ENCODE measurements around the gene KCNK1. TPM values are rescaled to one million over a fixed set of nuclear protein-coding genes. Genes with fewer than 3 reads are reported as not detected.

Gene KCNK1
- total and polyA plus RNA-seq, 2 of the 8 experiments (the other 6 are each of a cell fraction or from before 2014, with no cell fraction given): 11.9 to 16.5 TPM

DNA sequence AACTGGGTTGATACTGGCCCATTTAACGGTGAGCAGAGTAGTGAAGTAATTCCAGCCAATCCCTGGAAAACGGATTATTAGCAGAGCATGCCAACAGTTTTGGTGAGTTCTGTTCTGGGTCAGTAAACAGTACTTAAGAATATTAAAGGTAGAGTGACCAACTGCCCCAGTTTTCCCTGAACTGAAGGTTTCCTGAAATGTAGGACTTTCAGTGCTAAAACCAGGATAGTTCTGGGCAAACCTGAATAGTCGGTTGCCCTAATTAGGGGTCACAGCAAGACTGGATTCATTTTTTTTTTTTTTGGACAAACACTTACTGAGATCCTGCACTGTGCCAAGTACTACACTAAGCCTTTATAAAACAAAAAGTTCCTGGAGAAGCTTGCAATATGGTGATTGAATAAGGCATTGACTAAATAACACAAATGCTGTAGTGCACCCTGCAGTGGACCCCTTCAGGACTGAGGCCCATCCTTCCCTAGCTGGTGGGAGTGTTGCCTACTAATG, 75.9 kb downstream of the KCNK1 start (continued):
- TF ChIP-seq SIN3A (conservative IDR thresholded peaks at IDR 0.05 in 1 of 2, IDR thresholded peaks at IDR 0.05 in 1 of 2; ENCODE audit: low read depth in 1 of 2, low read length in 2 of 2) (no peak), CREB1 (IDR thresholded peaks at IDR 0.05) (no peak)

Data from H1 (cell line).